Smooth muscle cell (in vitro differentiated cells): ENCODE data around the gene FAM177A1. TPM values are rescaled to one million over a fixed set of nuclear protein-coding genes. Genes with fewer than 3 reads are reported as not detected.

Experiments used
- DNase-seq: peaks from one replicate; lab custom pipeline; 2025; ENCODE audit not compliant: unreplicated experiment; lab: John Stamatoyannopoulos, UW
- H2AFZ ChIP-seq: fragments of 200-600 bp; sonication (generic); 2 replicates; pipeline ENCODE4 v1.6.0; 2016; ENCODE audit warnings: antibody characterized with exemption, low read depth, mild to moderate bottlenecking
- H3F3A ChIP-seq: fragments of 200-600 bp; sonication (generic); 2 replicates; pipeline ENCODE4 v1.6.0; 2017; ENCODE audit warnings: antibody characterized with exemption, low read depth
- H3K27ac ChIP-seq: fragments of 200-600 bp; sonication (generic); 2 replicates; pipeline ENCODE4 v1.5.1; 2016; ENCODE audit warnings: low read depth, mild to moderate bottlenecking
- H3K27me3 ChIP-seq: fragments of 200-600 bp; sonication (generic); 2 replicates; pipeline ENCODE4 v1.6.1; 2016; ENCODE audit warnings: low read depth, mild to moderate bottlenecking
- H3K36me3 ChIP-seq: fragments of 200-600 bp; sonication (generic); 2 replicates; pipeline ENCODE4 v1.5.1; 2016; ENCODE audit warnings: low read depth
- H3K4me1 ChIP-seq: fragments of 200-600 bp; sonication (generic); 2 replicates; pipeline ENCODE4 v1.5.1; 2016; ENCODE audit warnings: low read depth
- H3K4me2 ChIP-seq: fragments of 200-600 bp; sonication (generic); 2 replicates; pipeline ENCODE4 v1.6.0; 2016; ENCODE audit warnings: mild to moderate bottlenecking
- H3K4me3 ChIP-seq: fragments of 200-600 bp; sonication (generic); 2 replicates; pipeline ENCODE4 v1.5.1; 2016; ENCODE audit warnings: mild to moderate bottlenecking
- H3K79me2 ChIP-seq: fragments of 200-600 bp; sonication (generic); 2 replicates; pipeline ENCODE4 v1.6.0; 2016; ENCODE audit warnings: low read depth, mild to moderate bottlenecking
- H3K9ac ChIP-seq: fragments of 200-600 bp; sonication (generic); 2 replicates; pipeline ENCODE4 v1.6.0; 2016; ENCODE audit warnings: low read depth
- H3K9me3 ChIP-seq: fragments of 200-600 bp; sonication (generic); replicated peaks from 2 replicates; pipeline ENCODE4 v1.5.1; 2016; ENCODE audit warnings: low read depth
- H4K20me1 ChIP-seq: fragments of 200-600 bp; sonication (generic); 2 replicates; pipeline ENCODE4 v1.6.0; 2016; ENCODE audit warnings: low read depth
- CTCF ChIP-seq: fragments of 200-600 bp; sonication (generic); IDR thresholded peaks from 2 replicates; pipeline ENCODE4 v1.5.1; 2017; ENCODE audit warnings: borderline replicate concordance, mild to moderate bottlenecking, antibody characterized with exemption; ENCODE audit not compliant: insufficient read depth, poor library complexity, severe bottlenecking
- WGBS: methylation state at CpG from one replicate; pipeline ENCODE4 v1.1.7; 2016; ENCODE audit warnings: low lambda C conversion rate; 5-methylcytosine and 5-hydroxymethylcytosine counted together
- polyA plus RNA-seq: library from polyadenylated mRNA; unstranded; fragments of >200 nt; fragmentation: Nextera tagmentation; extraction: Ambion mirVana; gene quantifications from 2 replicates; pipeline ENCODE4 v1.2.1, GENCODE V29; 2016
- total RNA-seq: library from RNA; depleted of rRNA; stranded (reverse); fragments of >200 nt; gene quantifications from 2 replicates; pipeline ENCODE4 v1.2.3, GENCODE V29; 2014

The FAM177A1 gene
- total and polyA plus RNA-seq, 2 experiments from 2014 or later, result 51.3 to 70.7 TPM

GRCh38 chr14:35001621-35002020 lies 44.5 kb upstream of the FAM177A1 start:
- TF ChIP-seq CTCF, result no peak
- no peak overlapping the region for H3K27ac ChIP-seq
- peaks cover 20% of the 10 kb centered on the region for H4K20me1 ChIP-seq
- H3K4me2 ChIP-seq, result no peak overlapping the region
- H3K4me3 ChIP-seq, result no peak overlapping the region
- no peaks in the 10 kb centered on the region for H3K9me3 ChIP-seq
- no peak overlapping the region for H3K9ac ChIP-seq
- 97% methylated on average over 2 of the region's 2 CpGs for WGBS
- H3F3A ChIP-seq, result no peaks in the 10 kb centered on the region
- no peak overlapping the region for H2AFZ ChIP-seq
- H3K4me1 ChIP-seq, result no peaks in the 10 kb centered on the region
- peaks cover 13% of the 10 kb centered on the region for H3K79me2 ChIP-seq
- peaks cover 3% of the 10 kb centered on the region for H3K36me3 ChIP-seq
- no peak for DNase-seq
- H3K27me3 ChIP-seq, result no peaks in the 10 kb centered on the region

- Histone ChIP-seq H3K4me3 (no peak overlapping the region), H3K9me3 (no peaks in the 10 kb centered on the region), H3K4me1 (no peaks in the 10 kb centered on the region), H2AFZ (no peak overlapping the region), H3K36me3 (peaks cover 14% of the 10 kb centered on the region), H4K20me1 (no peaks in the 10 kb centered on the region), H3K9ac (no peak overlapping the region), H3F3A (no peaks in the 10 kb centered on the region), H3K27ac (no peak overlapping the region), H3K79me2 (peaks cover 7% of the 10 kb centered on the region), H3K4me2 (no peak overlapping the region), H3K27me3 (no peaks in the 10 kb centered on the region)
- no peak for DNase-seq
- WGBS, result 100% methylated on average over 1 of the region's 1 CpG
- TF ChIP-seq CTCF, result no peak
These were observed 41.2 kb upstream of the FAM177A1 start for GRCh38 chr14:35004839-35005238.

- DNase-seq, result no peak
- H3K9ac ChIP-seq, result no peak overlapping the region
- H4K20me1 ChIP-seq, result no peaks in the 10 kb centered on the region
- no peaks in the 10 kb centered on the region for H3K79me2 ChIP-seq
- H3K27ac ChIP-seq, result no peak overlapping the region
- no peak overlapping the region for H3K4me2 ChIP-seq
- no peaks in the 10 kb centered on the region for H3K4me1 ChIP-seq
- TF ChIP-seq CTCF, result no peak
- H3K36me3 ChIP-seq, result peaks cover 47% of the 10 kb centered on the region
- H3K27me3 ChIP-seq, result no peaks in the 10 kb centered on the region
- no peaks in the 10 kb centered on the region for H3K9me3 ChIP-seq
- no peak overlapping the region for H3K4me3 ChIP-seq
- H3F3A ChIP-seq, result no peaks in the 10 kb centered on the region
- no peak overlapping the region for H2AFZ ChIP-seq
- 100% methylated on average over 1 of the region's 1 CpG for WGBS
These were observed 29.5 kb upstream of the FAM177A1 start for GRCh38 chr14:35016568-35016967.

GRCh38 chr14:35020713-35021112 lies 25.4 kb upstream of the FAM177A1 start:
- H3K79me2 ChIP-seq, result no peaks in the 10 kb centered on the region
- H3K4me3 ChIP-seq, result no peak overlapping the region
- no peak overlapping the region for H2AFZ ChIP-seq
- TF ChIP-seq CTCF, result no peak
- WGBS, result over 99% methylated on average over 4 of the region's 4 CpGs
- DNase-seq, result no peak
- peaks cover 41% of the 10 kb centered on the region for H3K36me3 ChIP-seq
- H3K4me2 ChIP-seq, result no peak overlapping the region
- no peaks in the 10 kb centered on the region for H3K27me3 ChIP-seq
- no peak overlapping the region for H3K27ac ChIP-seq
- H3K4me1 ChIP-seq, result no peaks in the 10 kb centered on the region
- H3K9ac ChIP-seq, result no peak overlapping the region
- no peaks in the 10 kb centered on the region for H3K9me3 ChIP-seq
- no peaks in the 10 kb centered on the region for H3F3A ChIP-seq
- no peaks in the 10 kb centered on the region for H4K20me1 ChIP-seq
